ENCODE data around the gene C19orf81. TPM values are rescaled to one million over a fixed set of nuclear protein-coding genes. Genes with fewer than 3 reads are reported as not detected.

C19orf81 gene
- total RNA-seq, 1 donor from 2014 or later = not detected

- no peaks in the 10 kb centered on the region for H3K9me3 ChIP-seq (ENCODE audit: insufficient read depth, low read depth, low read length)
- Mint-ChIP-seq H3K27me3 (ENCODE audit: low read depth, unreplicated experiment) (no peaks in the 10 kb centered on the region), H3K36me3 (ENCODE audit: low read depth, unreplicated experiment) (peaks cover 2% of the 10 kb centered on the region), H3K4me1 (ENCODE audit: low read depth, unreplicated experiment) (no peaks in the 10 kb centered on the region), H3K4me3 (ENCODE audit: unreplicated experiment) (no peak overlapping the region), H3K27ac (ENCODE audit: unreplicated experiment) (peak overlapping the region; percentile 23), H3K9me3 (ENCODE audit: unreplicated experiment) (peaks cover 14% of the 10 kb centered on the region)
- H3K4me1 ChIP-seq (ENCODE audit: insufficient read depth, low read length) = no peaks in the 10 kb centered on the region
- H3K9ac ChIP-seq (ENCODE audit: low read length) = no peak overlapping the region
- H2AFZ ChIP-seq (ENCODE audit: low read depth, low read length) = no peak overlapping the region
- no peak overlapping the region for H3K27ac ChIP-seq (ENCODE audit: low read depth, low read length)
- TF ChIP-seq EZH2 (IDR thresholded peaks at IDR 0.05; ENCODE audit: insufficient read depth, low read length) = no peak
- TF ChIP-seq, protein P1, sequence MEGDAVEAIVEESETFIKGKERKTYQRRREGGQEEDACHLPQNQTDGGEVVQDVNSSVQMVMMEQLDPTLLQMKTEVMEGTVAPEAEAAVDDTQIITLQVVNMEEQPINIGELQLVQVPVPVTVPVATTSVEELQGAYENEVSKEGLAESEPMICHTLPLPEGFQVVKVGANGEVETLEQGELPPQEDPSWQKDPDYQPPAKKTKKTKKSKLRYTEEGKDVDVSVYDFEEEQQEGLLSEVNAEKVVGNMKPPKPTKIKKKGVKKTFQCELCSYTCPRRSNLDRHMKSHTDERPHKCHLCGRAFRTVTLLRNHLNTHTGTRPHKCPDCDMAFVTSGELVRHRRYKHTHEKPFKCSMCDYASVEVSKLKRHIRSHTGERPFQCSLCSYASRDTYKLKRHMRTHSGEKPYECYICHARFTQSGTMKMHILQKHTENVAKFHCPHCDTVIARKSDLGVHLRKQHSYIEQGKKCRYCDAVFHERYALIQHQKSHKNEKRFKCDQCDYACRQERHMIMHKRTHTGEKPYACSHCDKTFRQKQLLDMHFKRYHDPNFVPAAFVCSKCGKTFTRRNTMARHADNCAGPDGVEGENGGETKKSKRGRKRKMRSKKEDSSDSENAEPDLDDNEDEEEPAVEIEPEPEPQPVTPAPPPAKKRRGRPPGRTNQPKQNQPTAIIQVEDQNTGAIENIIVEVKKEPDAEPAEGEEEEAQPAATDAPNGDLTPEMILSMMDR (IDR thresholded peaks at IDR 0.05; ENCODE audit: insufficient read depth, low read depth, low read length) = no peak
- H3K4me2 ChIP-seq (ENCODE audit: low read length) = no peak overlapping the region
- FAIRE-seq (no peak), DNase-seq (ENCODE audit: low read depth) (no peak)
- H3K79me2 ChIP-seq (ENCODE audit: insufficient read depth, low read length) = no peaks in the 10 kb centered on the region
- H3K36me3 ChIP-seq (ENCODE audit: insufficient read depth, low read length) = no peaks in the 10 kb centered on the region
- no peak overlapping the region for H3K4me3 ChIP-seq (ENCODE audit: insufficient read depth, low read depth, low read length)
- H4K20me1 ChIP-seq (ENCODE audit: insufficient read depth, low read length) = no peaks in the 10 kb centered on the region
- no peaks in the 10 kb centered on the region for H3K27me3 ChIP-seq (ENCODE audit: insufficient read depth, low read length)
These were observed 57.1 kb downstream of the C19orf81 start for GRCh38 chr19:50706387-50706786.

DNA sequence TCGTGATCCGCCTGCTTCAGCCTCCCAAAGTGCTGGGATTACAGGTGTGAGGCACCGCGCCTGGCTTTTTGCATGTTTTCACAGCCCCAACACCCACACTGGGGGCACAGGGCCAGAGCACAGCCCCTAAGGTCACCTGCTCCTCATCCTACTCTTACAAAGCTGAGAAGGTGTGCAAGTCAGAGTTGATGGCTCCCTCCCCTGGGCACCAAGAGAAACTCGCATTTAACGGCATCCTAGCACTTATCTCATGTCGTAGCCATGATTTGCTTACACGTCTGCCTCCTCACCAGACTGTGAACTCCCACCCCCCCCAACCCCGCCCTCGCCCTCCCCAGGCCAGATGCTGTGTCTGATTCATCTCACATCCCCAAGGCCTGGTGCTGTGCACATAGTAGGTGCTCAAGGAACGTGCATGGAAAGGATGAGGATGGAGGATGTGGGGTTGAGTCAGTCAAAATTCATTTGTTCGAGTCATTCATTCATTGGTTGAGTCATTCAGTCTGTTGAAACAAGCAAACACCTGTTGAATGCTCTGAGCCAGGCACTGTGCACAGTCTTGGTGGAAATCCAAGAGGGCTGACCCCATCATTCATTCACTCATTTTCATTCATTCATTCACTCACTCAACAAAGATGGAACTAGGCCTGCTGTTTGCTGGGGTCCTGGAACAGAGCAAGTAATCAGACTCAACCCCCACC lies 59.1 kb downstream of the C19orf81 start:
- Histone ChIP-seq H3K27me3 (ENCODE audit: insufficient read depth, low read length) (no peaks in the 10 kb centered on the region), H3K27ac (ENCODE audit: low read depth, low read length) (no peak overlapping the region), H3K9ac (ENCODE audit: low read length) (no peak overlapping the region), H3K9me3 (ENCODE audit: insufficient read depth, low read depth, low read length) (no peaks in the 10 kb centered on the region), H2AFZ (ENCODE audit: low read depth, low read length) (no peak overlapping the region), H3K36me3 (ENCODE audit: insufficient read depth, low read length) (no peaks in the 10 kb centered on the region), H4K20me1 (ENCODE audit: insufficient read depth, low read length) (no peaks in the 10 kb centered on the region), H3K4me1 (ENCODE audit: insufficient read depth, low read length) (no peaks in the 10 kb centered on the region), H3K79me2 (ENCODE audit: insufficient read depth, low read length) (no peaks in the 10 kb centered on the region), H3K4me3 (ENCODE audit: insufficient read depth, low read depth, low read length) (no peak overlapping the region), H3K4me2 (ENCODE audit: low read length) (no peak overlapping the region)
- no peak for TF ChIP-seq EZH2 (IDR thresholded peaks at IDR 0.05; ENCODE audit: insufficient read depth, low read length)
- TF ChIP-seq, protein P1 (IDR thresholded peaks at IDR 0.05; ENCODE audit: insufficient read depth, low read depth, low read length) = no peak
- H3K4me1 Mint-ChIP-seq (ENCODE audit: low read depth, unreplicated experiment) = no peaks in the 10 kb centered on the region
- H3K27ac Mint-ChIP-seq (ENCODE audit: unreplicated experiment) = peak overlapping the region; percentile 34
- no peak overlapping the region for H3K4me3 Mint-ChIP-seq (ENCODE audit: unreplicated experiment)
- FAIRE-seq (no peak), DNase-seq (ENCODE audit: low read depth) (no peak)
- peaks cover 2% of the 10 kb centered on the region for H3K36me3 Mint-ChIP-seq (ENCODE audit: low read depth, unreplicated experiment)
- peaks cover 18% of the 10 kb centered on the region for H3K9me3 Mint-ChIP-seq (ENCODE audit: unreplicated experiment)
- no peaks in the 10 kb centered on the region for H3K27me3 Mint-ChIP-seq (ENCODE audit: low read depth, unreplicated experiment)

Other genes with a start within 250 kb of the C19orf81 start
- 0.14 TPM in 1 of 2 replicates, not detected in the other for gene SPIB, start 230.5 kb upstream of the C19orf81 start, total RNA-seq
- not detected in 2 replicates for gene MYBPC2, start 216.6 kb upstream of the C19orf81 start, total RNA-seq
- gene EMC10, start 172.9 kb upstream of the C19orf81 start, total RNA-seq = not detected in 2 replicates
- gene GARIN5A, start 172.6 kb upstream of the C19orf81 start, total RNA-seq = not detected in 2 replicates
- gene JOSD2, start 138.3 kb upstream of the C19orf81 start, total RNA-seq = not detected in 2 replicates
- gene ASPDH, start 135.5 kb upstream of the C19orf81 start, total RNA-seq = not detected in 2 replicates
- gene LRRC4B, start 81.0 kb upstream of the C19orf81 start, total RNA-seq = not detected in 2 replicates
- not detected in 2 replicates for gene SYT3, start 9.6 kb upstream of the C19orf81 start, total RNA-seq
- gene SHANK1, start 70.4 kb downstream of the C19orf81 start, total RNA-seq = not detected in 2 replicates
- gene CLEC11A, start 73.9 kb downstream of the C19orf81 start, total RNA-seq = not detected in 2 replicates
- gene GPR32, start 121.0 kb downstream of the C19orf81 start, total RNA-seq = not detected in 2 replicates
- not detected in 2 replicates for gene ACP4, start 141.0 kb downstream of the C19orf81 start, total RNA-seq
- gene KLK1, start 174.3 kb downstream of the C19orf81 start, total RNA-seq = not detected in 2 replicates
- not detected in 2 replicates for gene KLK15, start 184.1 kb downstream of the C19orf81 start, total RNA-seq
- not detected in 2 replicates for gene KLK3, start 205.5 kb downstream of the C19orf81 start, total RNA-seq
- not detected in 2 replicates for gene KLK2, start 224.0 kb downstream of the C19orf81 start, total RNA-seq